Progenitor cell of endocrine pancreas (in vitro differentiated cells): ENCODE measurements around the gene CRAMP1. TPM values are rescaled to one million over a fixed set of nuclear protein-coding genes. Genes with fewer than 3 reads are reported as not detected.
"Not testable (repeated sequence)": the region's sequence is repeated elsewhere in the genome, so short reads cannot be mapped to it uniquely, and the experiment has no call there.

Source experiments
- DNase-seq: peaks from one replicate; pipeline ENCODE4 v3.0.0; 2021; ENCODE audit warnings: low spot score; ENCODE audit not compliant: unreplicated experiment
- H3K27ac Mint-ChIP-seq: 2 replicates; pipeline ENCODE4 v1.8.0; 2021; ENCODE audit warnings: mild to moderate bottlenecking, moderate library complexity, mixed read lengths
- H3K27me3 Mint-ChIP-seq: 2 replicates; pipeline ENCODE4 v1.8.0; 2021; ENCODE audit warnings: mixed read lengths
- H3K36me3 Mint-ChIP-seq: 2 replicates; pipeline ENCODE4 v1.8.0; 2022; ENCODE audit warnings: mixed read lengths; ENCODE audit not compliant: insufficient read depth
- H3K4me1 Mint-ChIP-seq: 2 replicates; pipeline ENCODE4 v1.8.0; 2021; ENCODE audit warnings: low read depth, mixed read lengths
- H3K4me3 Mint-ChIP-seq: 2 replicates; pipeline ENCODE4 v1.8.0; 2021; ENCODE audit warnings: low read depth, mild to moderate bottlenecking, moderate library complexity, mixed read lengths
- H3K9me3 Mint-ChIP-seq: 2 replicates; pipeline ENCODE4 v1.8.0; 2021; ENCODE audit warnings: low read depth, mixed read lengths
- total RNA-seq: library from RNA; stranded (reverse); gene quantifications from 2 replicates; pipeline ENCODE4 v1.2.1, GENCODE V29; 2021
- TF ChIP-seq, protein P1 (sequence below): fragments of 200-600 bp; sonication (generic); IDR thresholded peaks from one replicate; pipeline ENCODE4 v1.5.0; 2021; ENCODE audit warnings: antibody characterized with exemption, mild to moderate bottlenecking; ENCODE audit not compliant: unreplicated experiment

The CRAMP1 gene
- total RNA-seq, 1 donor from 2014 or later = 58.3 TPM

DNA sequence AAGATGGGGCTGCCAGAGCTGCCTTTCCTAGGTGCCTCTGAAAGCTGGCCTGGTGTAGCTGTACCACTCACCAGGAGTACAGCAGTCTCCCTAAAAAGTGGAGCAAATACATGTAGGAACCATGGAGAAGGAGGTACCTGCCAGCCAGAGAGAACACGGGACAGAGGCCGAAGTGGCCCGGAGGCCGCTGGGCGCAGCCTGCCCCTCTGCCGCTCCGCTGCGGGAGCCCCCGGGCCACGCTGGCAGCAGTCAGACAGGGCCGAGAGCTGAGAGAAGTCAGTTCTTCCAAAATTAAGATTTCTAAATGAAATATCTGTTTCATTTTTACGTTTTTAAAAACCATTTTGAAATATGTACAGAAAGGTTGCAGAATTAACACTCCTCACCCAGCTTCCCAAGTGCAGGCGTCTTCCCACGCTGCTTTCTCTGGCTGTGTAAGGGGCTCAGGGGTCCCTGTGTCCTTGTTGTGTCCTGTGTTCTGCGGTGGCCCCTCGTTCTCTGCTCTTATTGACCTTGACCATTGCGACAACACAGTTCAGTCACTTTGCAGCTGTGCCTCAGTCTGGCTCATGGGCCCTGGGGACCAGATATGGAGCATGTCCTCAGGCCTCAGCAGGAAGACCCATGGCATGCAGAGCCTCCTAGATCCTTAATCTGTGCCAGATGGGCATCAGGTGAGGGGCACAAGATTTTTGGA lies 98.8 kb downstream of the CRAMP1 start:
- Mint-ChIP-seq H3K27ac (no peak overlapping the region), H3K36me3 (no peaks in the 10 kb centered on the region), H3K9me3 (no peaks in the 10 kb centered on the region), H3K27me3 (no peaks in the 10 kb centered on the region), H3K4me1 (peaks cover 12% of the 10 kb centered on the region), H3K4me3 (no peak overlapping the region)
- no peak for DNase-seq
- TF ChIP-seq, protein P1, sequence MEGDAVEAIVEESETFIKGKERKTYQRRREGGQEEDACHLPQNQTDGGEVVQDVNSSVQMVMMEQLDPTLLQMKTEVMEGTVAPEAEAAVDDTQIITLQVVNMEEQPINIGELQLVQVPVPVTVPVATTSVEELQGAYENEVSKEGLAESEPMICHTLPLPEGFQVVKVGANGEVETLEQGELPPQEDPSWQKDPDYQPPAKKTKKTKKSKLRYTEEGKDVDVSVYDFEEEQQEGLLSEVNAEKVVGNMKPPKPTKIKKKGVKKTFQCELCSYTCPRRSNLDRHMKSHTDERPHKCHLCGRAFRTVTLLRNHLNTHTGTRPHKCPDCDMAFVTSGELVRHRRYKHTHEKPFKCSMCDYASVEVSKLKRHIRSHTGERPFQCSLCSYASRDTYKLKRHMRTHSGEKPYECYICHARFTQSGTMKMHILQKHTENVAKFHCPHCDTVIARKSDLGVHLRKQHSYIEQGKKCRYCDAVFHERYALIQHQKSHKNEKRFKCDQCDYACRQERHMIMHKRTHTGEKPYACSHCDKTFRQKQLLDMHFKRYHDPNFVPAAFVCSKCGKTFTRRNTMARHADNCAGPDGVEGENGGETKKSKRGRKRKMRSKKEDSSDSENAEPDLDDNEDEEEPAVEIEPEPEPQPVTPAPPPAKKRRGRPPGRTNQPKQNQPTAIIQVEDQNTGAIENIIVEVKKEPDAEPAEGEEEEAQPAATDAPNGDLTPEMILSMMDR = no peak

DNA sequence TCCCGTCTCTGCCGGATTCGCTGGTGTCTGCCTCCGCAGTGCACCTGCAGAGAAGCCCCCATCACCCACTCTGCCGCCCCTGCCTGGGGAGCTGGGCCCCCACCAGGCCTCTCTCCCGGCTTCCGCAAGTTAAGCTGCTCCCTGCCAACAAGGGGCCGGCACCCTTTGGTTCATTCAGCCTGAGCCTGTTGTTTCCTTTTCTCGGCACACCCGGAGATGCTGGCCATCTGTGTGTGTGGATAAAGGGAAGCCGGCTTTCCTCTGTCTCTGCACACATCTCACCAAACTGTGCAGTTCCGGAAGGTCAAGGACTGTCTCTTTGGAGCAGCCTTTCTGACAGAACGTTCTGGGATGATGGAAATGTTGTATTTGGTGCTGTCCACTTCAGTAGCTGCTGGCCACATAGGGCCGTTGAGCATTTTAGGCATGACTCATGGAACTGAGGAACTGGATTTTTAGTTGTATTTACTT lies 100.7 kb downstream of the CRAMP1 start:
- H3K27ac Mint-ChIP-seq = no peak overlapping the region
- no peaks in the 10 kb centered on the region for H3K9me3 Mint-ChIP-seq
- DNase-seq = no peak
- H3K36me3 Mint-ChIP-seq = no peaks in the 10 kb centered on the region
- no peaks in the 10 kb centered on the region for H3K27me3 Mint-ChIP-seq
- TF ChIP-seq, protein P1 = no peak
- no peak overlapping the region for H3K4me3 Mint-ChIP-seq
- H3K4me1 Mint-ChIP-seq = peaks cover 2% of the 10 kb centered on the region

DNA sequence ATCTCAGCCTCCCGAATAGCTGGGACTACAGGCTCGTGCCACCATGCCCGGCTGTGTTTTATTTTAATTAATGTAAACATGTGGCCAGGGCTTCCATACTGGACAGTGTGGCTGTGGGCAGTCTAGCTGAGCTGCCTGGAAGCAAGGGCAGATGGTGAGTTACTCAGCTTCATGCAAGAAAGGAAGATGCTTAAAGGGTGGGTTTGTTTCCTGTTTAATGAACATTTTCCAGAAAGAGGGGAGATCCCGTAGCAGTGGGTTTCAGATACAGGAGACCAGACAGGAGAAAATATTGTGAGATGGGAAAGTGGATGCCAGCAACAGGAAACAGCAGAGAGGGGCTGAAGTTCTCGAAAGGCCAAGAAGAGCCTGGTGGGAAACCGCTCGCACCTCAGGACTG lies 101.2 kb downstream of the CRAMP1 start:
- no peak for DNase-seq
- TF ChIP-seq, protein P1 = no peak
- Mint-ChIP-seq H3K27ac (no peak overlapping the region), H3K9me3 (no peaks in the 10 kb centered on the region), H3K4me3 (no peak overlapping the region), H3K36me3 (no peaks in the 10 kb centered on the region), H3K27me3 (no peaks in the 10 kb centered on the region), H3K4me1 (no peaks in the 10 kb centered on the region)

DNA sequence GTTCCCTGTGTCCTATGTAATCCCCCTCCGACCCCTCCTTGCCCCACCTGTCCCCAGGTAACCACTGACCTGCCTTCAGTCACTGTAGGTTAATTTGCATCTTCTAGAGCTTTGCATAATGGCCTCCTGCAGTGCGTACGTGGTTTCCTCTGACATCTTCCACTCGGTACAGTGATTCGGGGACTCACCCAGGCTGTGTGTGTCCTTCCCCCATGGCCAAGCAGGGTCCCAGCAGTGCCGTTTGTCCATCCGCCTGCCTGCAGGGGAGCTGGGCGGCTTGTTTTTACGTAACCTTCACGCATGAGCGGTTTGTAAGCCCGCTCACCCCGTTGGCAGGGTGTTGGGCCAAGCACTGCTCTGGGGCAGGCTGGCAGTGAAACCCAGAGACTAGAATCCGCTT lies 101.8 kb downstream of the CRAMP1 start:
- Mint-ChIP-seq H3K27me3 (no peaks in the 10 kb centered on the region), H3K9me3 (no peaks in the 10 kb centered on the region), H3K4me1 (no peaks in the 10 kb centered on the region), H3K4me3 (no peak overlapping the region), H3K27ac (no peak overlapping the region), H3K36me3 (no peaks in the 10 kb centered on the region)
- TF ChIP-seq, protein P1 = no peak
- DNase-seq = no peak

DNA sequence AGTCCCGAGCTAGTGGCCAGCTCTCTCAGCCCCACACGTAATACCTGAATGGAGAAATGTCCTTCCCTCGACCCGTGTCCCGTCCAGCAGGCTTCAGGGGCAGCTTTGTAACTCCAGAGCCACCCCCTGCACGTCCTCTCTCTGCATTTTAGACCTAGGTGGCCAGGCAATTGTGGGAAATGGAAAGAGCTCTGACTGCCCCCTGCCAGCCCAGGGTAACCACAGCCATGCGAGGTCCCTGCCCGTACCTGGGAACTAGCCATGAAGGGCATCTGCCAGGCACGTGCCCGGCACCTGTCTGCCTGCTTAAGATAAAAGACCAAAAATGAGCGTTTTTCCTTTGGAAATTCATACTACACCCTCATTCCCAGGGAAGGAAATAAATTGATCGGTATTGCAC lies 103.1 kb downstream of the CRAMP1 start:
- Mint-ChIP-seq H3K36me3 (no peaks in the 10 kb centered on the region), H3K9me3 (no peaks in the 10 kb centered on the region), H3K4me3 (no peak overlapping the region), H3K27me3 (no peaks in the 10 kb centered on the region), H3K4me1 (peaks cover 4% of the 10 kb centered on the region), H3K27ac (no peak overlapping the region)
- TF ChIP-seq, protein P1 = no peak
- DNase-seq = no peak

DNA sequence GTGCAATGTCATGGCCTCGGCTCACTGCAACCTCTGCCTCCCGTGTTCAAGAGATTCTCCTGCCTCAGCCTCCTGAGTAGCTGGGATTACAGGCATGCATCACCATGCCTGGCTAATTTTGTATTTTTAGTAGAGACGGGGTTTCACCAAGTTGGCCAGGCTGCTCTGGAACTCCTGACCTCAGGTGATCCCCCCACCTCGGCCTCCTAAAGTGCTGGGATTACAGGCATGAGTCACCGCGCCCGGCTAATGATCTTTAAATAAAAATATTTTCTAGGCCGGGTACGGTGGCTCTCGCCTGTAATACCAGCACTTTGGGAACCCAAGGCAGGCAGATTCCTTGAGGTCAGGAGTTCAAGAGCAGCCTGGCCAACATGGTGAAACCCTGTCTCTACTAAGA lies 106.1 kb downstream of the CRAMP1 start:
- H3K27ac Mint-ChIP-seq, H3K4me3 Mint-ChIP-seq, H3K4me1 Mint-ChIP-seq, H3K9me3 Mint-ChIP-seq, H3K36me3 Mint-ChIP-seq, DNase-seq, H3K27me3 Mint-ChIP-seq: not testable (repeated sequence)

DNA sequence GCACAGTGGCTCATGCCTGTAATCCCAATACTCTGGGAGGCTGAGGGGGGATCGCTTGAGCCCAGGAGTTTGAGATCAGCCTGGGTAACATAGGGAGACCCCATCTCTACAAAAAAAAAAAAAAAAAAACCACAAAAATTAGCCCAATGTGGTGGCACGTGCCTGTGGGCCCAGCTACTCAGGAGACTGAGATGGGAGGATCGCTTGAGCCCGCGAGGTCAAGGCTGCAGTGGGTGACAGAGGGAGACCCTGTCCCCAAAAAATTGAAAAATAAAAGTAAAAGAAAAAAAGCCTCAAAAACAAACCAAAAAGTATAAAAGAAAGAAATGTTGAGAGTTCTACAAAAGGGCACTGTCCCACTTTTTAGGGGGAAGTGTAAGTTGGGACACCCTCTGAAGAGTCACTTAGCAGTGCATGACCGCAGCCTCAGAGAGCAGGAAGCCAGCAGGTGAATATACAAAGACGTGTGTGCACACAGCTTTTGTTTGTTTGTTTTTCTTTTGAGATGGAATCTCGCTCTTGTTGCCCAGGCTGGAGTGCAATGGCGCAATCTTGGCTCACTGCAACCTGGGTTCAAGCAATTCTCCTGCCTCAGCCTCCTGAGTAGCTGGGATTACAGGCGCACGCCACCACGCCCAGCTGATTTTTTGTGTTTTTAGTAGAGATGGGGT lies 107.5 kb downstream of the CRAMP1 start:
- H3K4me1 Mint-ChIP-seq, H3K9me3 Mint-ChIP-seq, H3K27me3 Mint-ChIP-seq, H3K27ac Mint-ChIP-seq, H3K36me3 Mint-ChIP-seq, DNase-seq, H3K4me3 Mint-ChIP-seq: not testable (repeated sequence)
